PC-3 (cell line): ENCODE data around the gene EDEM1. TPM values are rescaled to one million over a fixed set of nuclear protein-coding genes. Genes with fewer than 3 reads are reported as not detected.

Experiments used
- ATAC-seq: fragments of 200-7000 bp; cut with Tn5 transposase; 2 replicates; pipeline ENCODE4 v1.9.1; 2020; ENCODE audit warnings: mild to moderate bottlenecking, moderate library complexity
- BruUV-seq: library from RNA; stranded (reverse); fragments of 400-500 nt; replicated peaks from 2 replicates; lab custom pipeline; 2021; lab: Mats Ljungman, UMichigan
- CTCF ChIA-PET: fragments of 300-600 bp; sonication (Branson Sonifier 250); formaldehyde crosslinking; loops from one replicate; lab custom pipeline; 2022; ENCODE audit warnings: antibody characterized with exemption; lab: Charles Lee
- POLR2A ChIA-PET: fragments of 300-600 bp; sonication (Branson Sonifier 250); formaldehyde crosslinking; loops from one replicate; lab custom pipeline; 2022; ENCODE audit warnings: antibody characterized with exemption; ENCODE audit not compliant: unreplicated experiment; lab: Charles Lee
- DNase-seq: peaks from one replicate; pipeline ENCODE4 v3.0.0-alpha.2; 2015
- H2AFZ ChIP-seq: fragments of 300-600 bp; sonication (generic); 2 replicates; pipeline ENCODE4 v1.6.0; 2016; ENCODE audit warnings: antibody characterized with exemption, low read length
- H3F3A ChIP-seq: fragments of 300-600 bp; sonication (generic); one replicate; pipeline ENCODE4 v1.6.0; 2017; ENCODE audit warnings: antibody characterized with exemption, low read length, control low read depth, mild to moderate bottlenecking; ENCODE audit not compliant: unreplicated experiment
- H3K27ac ChIP-seq: fragments of 300-600 bp; sonication (generic); 2 replicates; pipeline ENCODE4 v1.5.1; 2016; ENCODE audit warnings: mild to moderate bottlenecking, low read length
- H3K27me3 ChIP-seq: fragments of 300-600 bp; sonication (generic); 2 replicates; pipeline ENCODE4 v1.6.1; 2016; ENCODE audit warnings: low read length, mixed read lengths
- H3K36me3 ChIP-seq: fragments of 300-600 bp; sonication (generic); 2 replicates; pipeline ENCODE4 v1.6.1; 2016; ENCODE audit warnings: low read depth, mixed run types, low read length, mixed read lengths
- H3K4me1 ChIP-seq: fragments of 300-600 bp; sonication (generic); 2 replicates; pipeline ENCODE4 v1.5.1; 2016; ENCODE audit warnings: low read length; ENCODE audit not compliant: insufficient read depth
- H3K4me2 ChIP-seq: fragments of 300-600 bp; sonication (generic); 2 replicates; pipeline ENCODE4 v1.6.0; 2016; ENCODE audit warnings: low read length
- H3K4me3 ChIP-seq: fragments of 300-600 bp; sonication (generic); 2 replicates; pipeline ENCODE4 v1.5.1; 2016; ENCODE audit warnings: mild to moderate bottlenecking, low read length, mixed read lengths
- H3K79me2 ChIP-seq: fragments of 300-600 bp; sonication (generic); 2 replicates; pipeline ENCODE4 v1.6.1; 2017; ENCODE audit warnings: low read length, mixed read lengths
- H3K9ac ChIP-seq: fragments of 300-600 bp; sonication (generic); 2 replicates; pipeline ENCODE4 v1.6.0; 2016; ENCODE audit warnings: mild to moderate bottlenecking, low read length
- H3K9me2 ChIP-seq: fragments of 300-600 bp; sonication (generic); replicated peaks from 2 replicates; pipeline ENCODE4 v1.6.1; 2016; ENCODE audit warnings: mixed run types, low read length, mixed read lengths
- H3K9me3 ChIP-seq: fragments of 300-600 bp; sonication (generic); 2 replicates; pipeline ENCODE4 v1.6.1; 2016; ENCODE audit warnings: low read length, mixed read lengths
- H4K20me1 ChIP-seq: fragments of 300-600 bp; sonication (generic); 2 replicates; pipeline ENCODE4 v1.6.1; 2016; ENCODE audit warnings: low read length, mixed read lengths
- CTCF ChIP-seq: fragments of 300-600 bp; sonication (generic); conservative IDR thresholded peaks from 2 replicates; pipeline ENCODE4 v1.5.1; 2017; ENCODE audit warnings: antibody characterized with exemption, low read depth, mild to moderate bottlenecking, low read length
- EZH2 ChIP-seq: fragments of 300-600 bp; sonication (generic); IDR thresholded peaks from one replicate; pipeline ENCODE4 v1.6.1; 2017; ENCODE audit warnings: antibody characterized with exemption, mild to moderate bottlenecking, low read length; ENCODE audit not compliant: unreplicated experiment
- EZH2phosphoT487 ChIP-seq: fragments of 300-600 bp; sonication (generic); IDR thresholded peaks from 2 replicates; pipeline ENCODE4 v1.6.1; 2018; ENCODE audit warnings: mild to moderate bottlenecking, antibody characterized with exemption, low read length, borderline replicate concordance
- intact Hi-C: fragments of 100-400 bp; cut with micrococcal nuclease; formaldehyde crosslinking; loops from 2 replicates; pipeline ENCODE4 v1.9.0; 2023
- total RNA-seq: library from RNA; depleted of rRNA; stranded (reverse); fragments of >200 nt; gene quantifications from 2 replicates; pipeline ENCODE4 v1.2.3, GENCODE V29; 2014

EDEM1 gene
- total RNA-seq, 1 experiment from 2014 or later, result 39.4 TPM

- intact Hi-C loops, result no loop called here
- Histone ChIP-seq H3K27me3 (no peaks in the 10 kb centered on the region), H3K9me3 (no peaks in the 10 kb centered on the region), H3K79me2 (peaks cover 95% of the 10 kb centered on the region), H3K4me1 (0 out of 2 replicates have a peak, but pooled peaks cover 4% of the 10 kb centered on the region), H3K36me3 (no peaks in the 10 kb centered on the region), H3F3A (no peaks in the 10 kb centered on the region), H3K27ac (no peak overlapping the region), H3K4me3 (no peak overlapping the region), H3K9me2 (no peaks in the 10 kb centered on the region), H2AFZ (no peak overlapping the region), H3K9ac (no peak overlapping the region), H3K4me2 (no peak overlapping the region), H4K20me1 (peaks cover 37% of the 10 kb centered on the region; the same call in 1 of the 2 replicates)
- BruUV-seq, result no TSS peak
- no peak for DNase-seq
- TF ChIP-seq EZH2phosphoT487 (no peak), CTCF (no peak), EZH2 (no peak)
- CTCF ChIA-PET, result no interaction called here
- no peak for ATAC-seq
- POLR2A ChIA-PET, result no interaction called here
Measured at GRCh38 chr3:5155241-5155640, 32.3 kb upstream of the EDEM1 start.

- Histone ChIP-seq H3K9me3 (no peaks in the 10 kb centered on the region), H3F3A (no peaks in the 10 kb centered on the region), H3K4me3 (no peak overlapping the region), H3K27ac (no peak overlapping the region), H3K9ac (no peak overlapping the region), H3K9me2 (no peaks in the 10 kb centered on the region), H3K4me1 (peaks cover 25% of the 10 kb centered on the region), H2AFZ (no peak overlapping the region), H3K27me3 (no peaks in the 10 kb centered on the region), H3K4me2 (no peak overlapping the region), H3K79me2 (peaks cover 98% of the 10 kb centered on the region), H3K36me3 (no peaks in the 10 kb centered on the region), H4K20me1 (peaks cover 51% of the 10 kb centered on the region)
- no peak for ATAC-seq
- intact Hi-C loops, result no loop called here
- ChIA-PET CTCF (no interaction called here), POLR2A (interaction anchor here (0.6 kb wide), 1 partner anchor 833 kb away, joined by 3 read pairs; no protein-coding TSS in a partner anchor)
- TF ChIP-seq CTCF (no peak), EZH2 (no peak), EZH2phosphoT487 (no peak)
- BruUV-seq, result no TSS peak
- DNase-seq, result no peak
Measured at GRCh38 chr3:5160321-5160720, 27.2 kb upstream of the EDEM1 start.
